Activated T-helper 2 cell treated with anti-CD3 and anti-CD28 coated beads, Interferon-gamma antibody, Interleukin-2, Interleukin-4, amounts not matched to agents 10 μg/mL and 5 μg/mL and 100 μg/mL, durations not matched to agents 14 hours and 24 hours and 36 hours (primary cell): ENCODE results near the gene LCE1B. TPM values are rescaled to one million over a fixed set of nuclear protein-coding genes. Genes with fewer than 3 reads are reported as not detected.

Experiments
- DNase-seq: peaks from one replicate; pipeline ENCODE4 v3.0.0; 2021; ENCODE audit warnings: low spot score
- H3K27ac Mint-ChIP-seq: one replicate; pipeline ENCODE4 v1.8.0; 2021; ENCODE audit warnings: mixed read lengths
- H3K27me3 Mint-ChIP-seq: one replicate; pipeline ENCODE4 v1.8.0; 2021; ENCODE audit warnings: low read depth, mixed read lengths
- H3K36me3 Mint-ChIP-seq: one replicate; pipeline ENCODE4 v1.8.0; 2021; ENCODE audit warnings: low read depth, mixed read lengths
- H3K4me1 Mint-ChIP-seq: one replicate; pipeline ENCODE4 v1.8.0; 2021; ENCODE audit warnings: low read depth, mixed read lengths
- H3K4me3 Mint-ChIP-seq: one replicate; pipeline ENCODE4 v1.8.0; 2021; ENCODE audit warnings: low read depth, mild to moderate bottlenecking, moderate library complexity, mixed read lengths
- H3K9me3 Mint-ChIP-seq: one replicate; pipeline ENCODE4 v1.8.0; 2021; ENCODE audit warnings: mixed read lengths
- intact Hi-C: fragments of 100-400 bp; cut with micrococcal nuclease; formaldehyde crosslinking; loops from one replicate; pipeline ENCODE4 v1.15.1; 2023
- total RNA-seq: library from RNA; stranded (reverse); gene quantifications from 2 replicates; pipeline ENCODE4 v1.2.3, GENCODE V29; 2022

The LCE1B gene
- not detected in 2 replicates for total RNA-seq

DNA sequence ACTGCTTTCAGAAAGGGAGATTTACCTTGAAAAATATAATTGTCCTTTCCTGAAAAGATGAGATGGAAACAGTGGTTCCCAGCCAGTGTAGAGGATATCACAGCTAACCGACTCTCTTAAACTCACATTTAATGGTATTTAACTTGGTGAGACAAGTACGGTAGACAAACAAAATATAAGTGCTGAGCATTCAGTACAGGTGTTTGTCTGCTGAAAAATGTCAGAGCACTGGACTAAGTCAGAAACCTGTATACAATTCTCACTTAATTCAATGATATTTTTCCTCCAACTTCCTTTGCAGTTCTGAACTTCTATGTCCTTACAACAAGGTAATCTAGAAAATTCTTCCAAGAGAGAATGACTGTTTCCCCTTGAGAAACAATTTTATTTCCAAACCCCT, at the start of gene LCE1B:
Gene LCE1B (plus strand): TSS at position 301 of the 400 bp plus-strand sequence. CDS start 476 bp downstream, outside the sequence.
- no peaks in the 10 kb centered on the region for H3K27me3 Mint-ChIP-seq
- no peaks in the 10 kb centered on the region for H3K36me3 Mint-ChIP-seq
- intact Hi-C loops, result no loop called here
- DNase-seq, result no peak
- no peaks in the 10 kb centered on the region for H3K4me1 Mint-ChIP-seq
- no peak within 1 kb of the TSS for H3K27ac Mint-ChIP-seq
- no peak within 1 kb of the TSS for H3K4me3 Mint-ChIP-seq
- H3K9me3 Mint-ChIP-seq, result no peaks in the 10 kb centered on the region

DNA sequence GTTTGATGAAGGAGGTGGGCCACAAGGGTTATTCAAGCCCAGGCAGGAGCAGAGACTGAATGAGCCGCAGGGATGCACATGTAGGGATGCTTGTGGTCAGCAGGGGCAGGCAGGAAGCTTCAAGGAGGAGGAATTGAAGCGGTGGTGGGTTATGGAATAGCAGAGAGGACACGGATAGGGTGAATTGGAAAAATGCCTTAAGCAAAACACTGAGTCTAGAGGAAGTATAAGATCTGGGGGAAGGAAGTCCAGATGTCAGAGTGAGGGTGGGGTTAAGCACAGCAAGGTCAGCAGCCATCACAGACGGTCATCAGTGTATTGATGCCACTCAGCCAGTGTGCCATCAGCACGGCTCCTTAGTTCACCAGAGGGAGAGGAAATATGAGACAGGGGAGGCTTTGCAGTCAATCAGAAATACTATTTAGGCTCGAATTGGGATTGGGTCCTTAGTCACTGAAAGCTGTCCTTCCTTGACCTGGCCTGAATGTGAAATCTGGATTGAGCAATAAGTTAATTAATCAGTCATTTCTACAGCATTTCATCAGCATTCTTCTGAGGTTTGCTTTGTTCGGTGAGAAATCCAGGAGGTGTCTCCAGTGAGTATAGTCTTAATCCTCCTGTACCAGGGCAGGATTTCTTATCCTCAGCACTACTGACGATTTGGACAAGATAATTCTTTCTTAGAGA, 42.8 kb upstream of the LCE1B start:
- H3K27me3 Mint-ChIP-seq, result no peaks in the 10 kb centered on the region
- H3K4me1 Mint-ChIP-seq, result no peaks in the 10 kb centered on the region
- H3K36me3 Mint-ChIP-seq, result no peaks in the 10 kb centered on the region
- no peak overlapping the region for H3K27ac Mint-ChIP-seq
- H3K9me3 Mint-ChIP-seq, result no peaks in the 10 kb centered on the region
- H3K4me3 Mint-ChIP-seq, result no peak overlapping the region
- intact Hi-C loops, result no loop called here
- DNase-seq, result no peak

DNA sequence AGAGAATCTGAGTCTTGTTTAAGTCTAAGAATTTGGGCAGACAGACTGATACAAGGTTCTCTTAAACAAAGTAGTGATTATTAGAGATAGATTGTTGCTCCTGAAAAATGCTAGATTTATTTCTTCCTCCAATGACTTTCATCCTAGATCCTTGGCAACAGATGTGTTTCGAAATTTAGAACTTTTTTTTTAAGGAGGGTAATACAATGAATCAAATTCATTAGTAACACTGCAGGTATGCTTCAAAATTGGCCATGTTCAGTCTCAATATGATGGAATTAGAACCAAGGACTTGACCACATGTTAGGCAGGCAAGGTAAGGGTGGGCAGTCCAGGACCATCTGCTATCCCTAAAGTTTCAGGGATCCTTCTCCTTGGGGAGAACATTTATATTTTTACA, 41.4 kb upstream of the LCE1B start:
- H3K27me3 Mint-ChIP-seq, result no peaks in the 10 kb centered on the region
- H3K9me3 Mint-ChIP-seq, result no peaks in the 10 kb centered on the region
- no peaks in the 10 kb centered on the region for H3K36me3 Mint-ChIP-seq
- H3K27ac Mint-ChIP-seq, result no peak overlapping the region
- intact Hi-C loops, result no loop called here
- no peaks in the 10 kb centered on the region for H3K4me1 Mint-ChIP-seq
- DNase-seq, result no peak
- no peak overlapping the region for H3K4me3 Mint-ChIP-seq

DNA sequence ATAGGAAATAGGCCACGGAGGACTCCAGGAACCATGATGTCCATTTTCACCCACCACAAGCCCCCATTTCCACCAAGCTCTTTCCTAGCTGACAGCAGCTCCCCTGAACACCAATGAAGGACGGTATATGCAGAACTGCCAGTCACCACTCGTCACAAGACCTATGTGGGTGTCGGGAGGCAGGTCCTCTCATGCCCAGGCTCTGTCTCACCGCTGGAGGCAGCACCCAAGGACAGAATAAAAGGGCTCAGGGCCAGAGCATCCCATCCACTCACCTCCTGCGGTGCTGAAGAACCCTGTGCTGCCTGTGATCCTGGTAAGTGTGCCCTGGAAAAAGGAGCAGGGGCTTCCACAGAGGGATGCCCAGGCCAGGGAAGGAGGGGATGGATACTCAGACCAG, 36.9 kb upstream of the LCE1B start, which contains the start of gene LCE1F:
Gene LCE1F (plus strand): TSS at position 266 of the 400 bp plus-strand sequence. CDS start 1,232 bp downstream, outside the sequence.
- Mint-ChIP-seq H3K4me3 (no peak within 1 kb of the TSS), H3K36me3 (no peaks in the 10 kb centered on the region), H3K4me1 (no peaks in the 10 kb centered on the region), H3K9me3 (no peaks in the 10 kb centered on the region), H3K27ac (no peak within 1 kb of the TSS), H3K27me3 (no peaks in the 10 kb centered on the region)
- DNase-seq, result no peak
- intact Hi-C loops, result no loop called here

DNA sequence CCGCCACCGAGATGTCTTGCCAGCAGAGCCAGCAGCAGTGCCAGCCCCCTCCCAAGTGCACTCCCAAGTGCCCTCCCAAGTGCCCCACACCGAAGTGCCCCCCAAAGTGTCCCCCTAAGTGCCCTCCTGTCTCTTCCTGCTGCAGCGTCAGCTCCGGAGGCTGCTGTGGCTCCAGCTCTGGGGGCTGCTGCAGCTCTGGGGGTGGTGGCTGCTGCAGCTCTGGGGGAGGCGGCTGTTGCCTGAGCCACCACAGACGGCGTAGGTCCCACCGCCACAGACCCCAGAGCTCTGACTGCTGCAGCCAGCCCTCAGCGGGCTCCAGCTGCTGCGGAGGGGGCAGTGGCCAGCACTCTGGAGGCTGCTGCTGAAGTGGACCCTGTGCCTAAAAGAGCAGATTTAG, 35.4 kb upstream of the LCE1B start:
- Mint-ChIP-seq H3K36me3 (no peaks in the 10 kb centered on the region), H3K9me3 (no peaks in the 10 kb centered on the region), H3K27ac (no peak overlapping the region), H3K4me1 (no peaks in the 10 kb centered on the region), H3K4me3 (no peak overlapping the region), H3K27me3 (no peaks in the 10 kb centered on the region)
- DNase-seq, result no peak
- intact Hi-C loops, result no loop called here

DNA sequence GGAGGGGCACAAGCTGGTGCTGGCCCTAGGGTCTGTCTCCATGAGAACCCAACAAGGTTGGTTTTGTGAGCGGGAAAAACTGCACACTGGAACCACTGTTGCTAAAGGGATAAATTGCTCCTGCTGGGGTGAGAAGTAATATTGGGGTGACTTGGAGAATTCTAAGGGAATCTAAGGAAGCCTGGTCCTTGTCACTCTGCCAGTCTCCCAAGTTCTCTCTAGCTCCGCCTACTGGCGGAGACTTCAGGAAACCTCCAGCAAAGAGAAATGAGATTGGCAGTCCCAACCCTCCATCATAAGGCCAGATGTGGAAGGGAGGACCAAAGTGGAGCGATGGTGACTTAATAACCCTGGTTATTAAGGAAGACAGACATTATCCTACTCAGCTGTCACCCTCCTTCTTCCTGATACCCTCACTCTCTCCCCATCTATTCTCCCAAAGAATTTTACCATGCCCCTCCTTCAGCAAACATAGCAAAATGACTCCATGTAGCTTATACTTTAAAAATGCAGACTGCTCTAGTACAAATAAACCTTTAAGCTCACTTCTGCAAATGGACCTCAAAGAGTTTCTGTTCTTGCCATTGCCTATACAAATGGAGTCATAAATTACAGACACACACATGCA, 34.1 kb upstream of the LCE1B start:
- no peaks in the 10 kb centered on the region for H3K4me1 Mint-ChIP-seq
- no peaks in the 10 kb centered on the region for H3K27me3 Mint-ChIP-seq
- H3K4me3 Mint-ChIP-seq, result no peak overlapping the region
- no peak for DNase-seq
- intact Hi-C loops, result no loop called here
- no peaks in the 10 kb centered on the region for H3K9me3 Mint-ChIP-seq
- no peaks in the 10 kb centered on the region for H3K36me3 Mint-ChIP-seq
- H3K27ac Mint-ChIP-seq, result no peak overlapping the region

DNA sequence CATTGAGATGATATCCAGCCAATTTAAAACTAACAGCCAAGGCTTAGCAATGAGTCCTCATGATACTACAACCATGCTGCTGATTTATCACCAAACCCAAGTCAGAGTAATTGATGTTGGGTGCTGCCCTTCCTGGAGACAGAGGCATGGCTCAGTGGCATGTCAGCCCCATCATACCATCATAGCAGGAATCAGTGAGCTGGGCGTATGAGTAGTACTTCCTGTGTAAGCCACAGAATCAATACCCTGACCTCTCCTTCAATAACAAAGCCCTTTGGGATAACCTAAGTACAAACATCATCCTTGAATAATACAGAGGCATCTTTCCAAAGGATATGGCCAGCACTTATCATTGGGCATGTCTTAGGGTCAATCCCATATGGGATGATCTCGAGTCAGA, 28.7 kb upstream of the LCE1B start:
- intact Hi-C loops, result no loop called here
- Mint-ChIP-seq H3K27ac (no peak overlapping the region), H3K9me3 (no peaks in the 10 kb centered on the region), H3K36me3 (no peaks in the 10 kb centered on the region), H3K27me3 (peaks cover 5% of the 10 kb centered on the region), H3K4me3 (no peak overlapping the region), H3K4me1 (no peaks in the 10 kb centered on the region)
- DNase-seq, result no peak

- no peaks in the 10 kb centered on the region for H3K4me1 Mint-ChIP-seq
- no peak within 1 kb of the TSS for H3K4me3 Mint-ChIP-seq
- H3K27me3 Mint-ChIP-seq, result peaks cover 5% of the 10 kb centered on the region
- H3K27ac Mint-ChIP-seq, result no peak within 1 kb of the TSS
- DNase-seq, result no peak
- intact Hi-C loops, result no loop called here
- H3K9me3 Mint-ChIP-seq, result no peaks in the 10 kb centered on the region
- H3K36me3 Mint-ChIP-seq, result no peaks in the 10 kb centered on the region
Measured at GRCh38 chr1:152786077-152786476, 25.7 kb upstream of the LCE1B start, which contains the start of gene LCE1E. LCE1E (plus strand) TSS chr1:152786257; CDS start chr1:152787300, 1,043 bp downstream.

DNA sequence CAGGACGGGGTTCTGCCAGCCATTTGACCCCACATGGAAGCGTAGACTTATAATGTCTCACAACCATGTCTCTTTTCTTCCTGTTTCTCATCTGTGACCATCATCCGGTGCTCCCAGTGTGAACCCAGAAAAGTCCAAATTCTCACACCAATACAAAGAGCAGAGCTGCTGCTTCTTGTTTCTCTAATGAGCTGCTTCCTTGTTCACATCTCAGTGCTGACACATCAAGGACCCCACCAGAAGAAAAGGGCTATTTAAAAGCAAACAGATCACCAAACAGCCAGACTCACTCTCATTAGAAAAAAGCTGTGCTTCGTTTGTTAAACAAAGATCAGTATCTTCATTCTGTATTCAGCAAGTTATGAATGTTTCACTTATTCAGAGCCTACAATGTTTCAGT, 16.1 kb upstream of the LCE1B start:
- peaks cover 6% of the 10 kb centered on the region for H3K27me3 Mint-ChIP-seq
- no peaks in the 10 kb centered on the region for H3K36me3 Mint-ChIP-seq
- no peaks in the 10 kb centered on the region for H3K9me3 Mint-ChIP-seq
- H3K4me1 Mint-ChIP-seq, result no peaks in the 10 kb centered on the region
- no peak overlapping the region for H3K27ac Mint-ChIP-seq
- no peak overlapping the region for H3K4me3 Mint-ChIP-seq
- DNase-seq, result no peak
- intact Hi-C loops, result no loop called here

GRCh38 chr1:152796421-152796820, 15.3 kb upstream of the LCE1B start, which contains the start of gene LCE1D:
LCE1D (plus strand) TSS chr1:152796721; CDS start chr1:152797795, 1,074 bp downstream.
- DNase-seq, result no peak
- Mint-ChIP-seq H3K27ac (no peak within 1 kb of the TSS), H3K4me1 (no peaks in the 10 kb centered on the region), H3K27me3 (peaks cover 6% of the 10 kb centered on the region), H3K9me3 (no peaks in the 10 kb centered on the region), H3K36me3 (no peaks in the 10 kb centered on the region), H3K4me3 (no peak within 1 kb of the TSS)
- intact Hi-C loops, result no loop called here

- peaks cover 7% of the 10 kb centered on the region for H3K27me3 Mint-ChIP-seq
- H3K4me3 Mint-ChIP-seq, result no peak overlapping the region
- no peaks in the 10 kb centered on the region for H3K36me3 Mint-ChIP-seq
- H3K9me3 Mint-ChIP-seq, result no peaks in the 10 kb centered on the region
- no peak for DNase-seq
- no peak overlapping the region for H3K27ac Mint-ChIP-seq
- H3K4me1 Mint-ChIP-seq, result no peaks in the 10 kb centered on the region
- intact Hi-C loops, result no loop called here
Measured at GRCh38 chr1:152801333-152801732, 10.4 kb upstream of the LCE1B start.

DNA sequence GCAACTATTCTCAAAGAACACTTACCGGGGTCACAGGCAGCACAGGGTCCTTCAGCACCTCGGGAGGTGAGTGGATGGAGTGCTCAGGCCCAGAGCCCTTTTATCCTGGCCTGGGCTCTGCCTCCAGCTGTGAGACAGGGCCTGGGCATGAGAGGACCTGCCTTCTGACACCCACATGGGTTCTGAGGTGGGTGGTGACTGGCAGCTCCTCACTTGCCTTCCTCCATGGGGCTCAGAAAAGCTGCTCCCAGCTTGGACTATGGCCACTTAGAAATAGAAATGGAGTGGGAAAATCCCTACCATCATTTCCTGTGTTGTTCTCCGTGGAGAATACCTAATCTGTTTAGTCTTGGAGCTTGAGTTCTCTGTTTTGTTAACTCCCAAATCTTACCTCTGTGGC, 5.2 kb upstream of the LCE1B start, which contains the start of gene LCE1C:
Gene LCE1C (minus strand): TSS at position 76 of the 400 bp plus-strand sequence. CDS start 1,173 bp downstream, outside the sequence.
- Mint-ChIP-seq H3K4me1 (no peaks in the 10 kb centered on the region), H3K9me3 (no peaks in the 10 kb centered on the region), H3K27me3 (peaks cover 2% of the 10 kb centered on the region), H3K36me3 (no peaks in the 10 kb centered on the region), H3K27ac (no peak within 1 kb of the TSS), H3K4me3 (no peak within 1 kb of the TSS)
- intact Hi-C loops, result no loop called here
- no peak for DNase-seq

GRCh38 chr1:152811050-152811449, 721 bp upstream of the LCE1B start:
- no peaks in the 10 kb centered on the region for H3K4me1 Mint-ChIP-seq
- H3K4me3 Mint-ChIP-seq, result no peak overlapping the region
- intact Hi-C loops, result no loop called here
- no peaks in the 10 kb centered on the region for H3K27me3 Mint-ChIP-seq
- H3K9me3 Mint-ChIP-seq, result no peaks in the 10 kb centered on the region
- H3K36me3 Mint-ChIP-seq, result no peaks in the 10 kb centered on the region
- DNase-seq, result no peak
- no peak overlapping the region for H3K27ac Mint-ChIP-seq
